HEK293T (cell line): ENCODE results near the gene PSD2.

Experiments
- CTCF ChIA-PET: fragments of 350-600 bp; formaldehyde crosslinking; extraction: SDS; loops from one replicate; lab custom pipeline; 2021; ENCODE audit warnings: antibody characterized with exemption, inconsistent platforms; lab: Yijun Ruan, JAX
- POLR2A ChIA-PET: fragments of 350-600 bp; formaldehyde crosslinking; extraction: SDS; loops from one replicate; lab custom pipeline; 2020; ENCODE audit warnings: antibody characterized with exemption, inconsistent platforms; lab: Yijun Ruan, JAX
- DNase-seq: peaks from one replicate; pipeline ENCODE4 v3.0.0; 2012; ENCODE audit warnings: mixed read lengths; ENCODE audit errors: extremely low spot score
- ARNT ChIP-seq: fragments of 450-650 bp; IDR thresholded peaks from 2 replicates; pipeline ENCODE4 v1.6.1; 2017; ENCODE audit warnings: mild to moderate bottlenecking
- BHLHE40 ChIP-seq: fragments of 450-650 bp; IDR thresholded peaks from 2 replicates; pipeline ENCODE4 v1.6.1; 2016; ENCODE audit warnings: mild to moderate bottlenecking, moderate library complexity, borderline replicate concordance
- CTBP1 ChIP-seq: fragments of 450-650 bp; IDR thresholded peaks from 2 replicates; pipeline ENCODE4 v1.6.1; 2016; ENCODE audit warnings: borderline replicate concordance
- ELF4 ChIP-seq: fragments of 450-650 bp; IDR thresholded peaks from 2 replicates; pipeline ENCODE4 v1.6.1; 2017; ENCODE audit warnings: antibody characterized with exemption
- FOXA1 ChIP-seq: fragments of 450-650 bp; IDR thresholded peaks from 2 replicates; pipeline ENCODE4 v1.6.1; 2016; ENCODE audit warnings: mild to moderate bottlenecking
- FOXK2 ChIP-seq: fragments of 450-650 bp; IDR thresholded peaks from 2 replicates; pipeline ENCODE4 v1.6.1; 2016; ENCODE audit warnings: mild to moderate bottlenecking
- FOXM1 ChIP-seq: fragments of 450-650 bp; IDR thresholded peaks from 2 replicates; pipeline ENCODE4 v1.6.1; 2017; ENCODE audit warnings: mild to moderate bottlenecking, borderline replicate concordance
- HDGF ChIP-seq: fragments of 450-650 bp; IDR thresholded peaks from 2 replicates; pipeline ENCODE4 v1.6.1; 2017; ENCODE audit warnings: antibody characterized with exemption, borderline replicate concordance
- L3MBTL2 ChIP-seq: fragments of 450-650 bp; conservative IDR thresholded peaks from 2 replicates; pipeline ENCODE4 v1.6.1; 2016; ENCODE audit warnings: mild to moderate bottlenecking
- LEF1 ChIP-seq: fragments of 450-650 bp; IDR thresholded peaks from 2 replicates; pipeline ENCODE4 v1.6.1; 2017; ENCODE audit warnings: mild to moderate bottlenecking, borderline replicate concordance
- NFRKB ChIP-seq: fragments of 450-650 bp; IDR thresholded peaks from 2 replicates; pipeline ENCODE4 v1.6.1; 2016; ENCODE audit warnings: mild to moderate bottlenecking, moderate library complexity
- PKNOX1 ChIP-seq: fragments of 450-650 bp; IDR thresholded peaks from 2 replicates; pipeline ENCODE4 v1.6.1; 2016
- SP1 ChIP-seq: fragments of 450-650 bp; IDR thresholded peaks from 2 replicates; pipeline ENCODE4 v1.6.1; 2017
- SUZ12 ChIP-seq: fragments of 450-650 bp; IDR thresholded peaks from 2 replicates; pipeline ENCODE4 v1.6.1; 2016; ENCODE audit warnings: mild to moderate bottlenecking
- TARDBP ChIP-seq: fragments of 450-650 bp; IDR thresholded peaks from 2 replicates; pipeline ENCODE4 v1.6.1; 2016
- ZNF384 ChIP-seq: fragments of 450-650 bp; IDR thresholded peaks from 2 replicates; pipeline ENCODE4 v1.6.1; 2016

Gene PSD2

GRCh38 chr5:139816566-139816965, 21.0 kb downstream of the PSD2 start:
- ChIA-PET CTCF (no interaction called here), POLR2A (interaction anchor here (1.0 kb wide), 1 partner anchor 11 kb away, joined by 3 read pairs; no protein-coding TSS in a partner anchor)
- no peak for DNase-seq
- no peak for TF ChIP-seq ZNF384
- TF ChIP-seq BHLHE40 = no peak
- TF ChIP-seq L3MBTL2 = no peak
- no peak for TF ChIP-seq SP1
- no peak for TF ChIP-seq FOXK2

GRCh38 chr5:139817362-139817761, 21.8 kb downstream of the PSD2 start:
- ChIA-PET POLR2A (no interaction called here), CTCF (no interaction called here)
- TF ChIP-seq FOXK2 = no peak
- TF ChIP-seq SP1 = no peak
- no peak for TF ChIP-seq NFRKB
- TF ChIP-seq LEF1 = no peak
- no peak for TF ChIP-seq BHLHE40
- TF ChIP-seq FOXM1 = no peak
- no peak for TF ChIP-seq SUZ12
- TF ChIP-seq ZNF384 = no peak
- no peak for TF ChIP-seq FOXA1
- TF ChIP-seq ELF4 = no peak
- TF ChIP-seq PKNOX1 = no peak
- TF ChIP-seq L3MBTL2 = no peak
- TF ChIP-seq TARDBP = no peak
- no peak for TF ChIP-seq CTBP1
- no peak for TF ChIP-seq ARNT
- no peak for TF ChIP-seq HDGF
- no peak for DNase-seq

- DNase-seq = no peak
- TF ChIP-seq FOXK2 (no peak), ZNF384 (no peak), PKNOX1 (no peak), LEF1 (no peak), NFRKB (no peak), FOXM1 (no peak), CTBP1 (no peak), SUZ12 (no peak), L3MBTL2 (no peak), TARDBP (no peak), HDGF (no peak), ARNT (no peak), FOXA1 (no peak)
- POLR2A ChIA-PET = no interaction called here
- CTCF ChIA-PET = no interaction called here
Observed at GRCh38 chr5:139817970-139818369, 22.4 kb downstream of the PSD2 start.

GRCh38 chr5:139820130-139820529, 24.5 kb downstream of the PSD2 start:
- POLR2A ChIA-PET = no interaction called here
- no peak for TF ChIP-seq NFRKB
- no peak for TF ChIP-seq PKNOX1
- TF ChIP-seq SP1 = no peak
- TF ChIP-seq ARNT = no peak
- no peak for TF ChIP-seq BHLHE40
- TF ChIP-seq SUZ12 = no peak
- no peak for TF ChIP-seq HDGF
- TF ChIP-seq FOXM1 = no peak
- no peak for TF ChIP-seq FOXK2
- no peak for TF ChIP-seq L3MBTL2
- no peak for TF ChIP-seq FOXA1
- TF ChIP-seq ZNF384 = no peak
- TF ChIP-seq ELF4 = no peak
- CTCF ChIA-PET = no interaction called here
- DNase-seq = no peak

- no peak for TF ChIP-seq FOXK2
- no peak for TF ChIP-seq CTBP1
- TF ChIP-seq LEF1 = no peak
- TF ChIP-seq SP1 = no peak
- no peak for TF ChIP-seq FOXA1
- TF ChIP-seq BHLHE40 = no peak
- no peak for TF ChIP-seq ELF4
- no peak for TF ChIP-seq L3MBTL2
- no peak for TF ChIP-seq FOXM1
- no peak for TF ChIP-seq ARNT
- TF ChIP-seq SUZ12 = no peak
- no peak for TF ChIP-seq HDGF
- no peak for TF ChIP-seq ZNF384
- TF ChIP-seq TARDBP = no peak
- TF ChIP-seq PKNOX1 = no peak
- TF ChIP-seq NFRKB = no peak
- CTCF ChIA-PET = no interaction called here
- DNase-seq = no peak
- POLR2A ChIA-PET = no interaction called here
Observed at GRCh38 chr5:139820606-139821005, 25.0 kb downstream of the PSD2 start.
